SK-N-SH treated with all-trans-retinoic acid at 6 μM for 48 hours (cell line): ENCODE results near the gene ACO1.

ENCODE experiments used
- ATAC-seq: fragments of 200-7000 bp; cut with Tn5 transposase; 3 replicates; pipeline ENCODE4 v1.9.1; 2020; ENCODE audit warnings: mild to moderate bottlenecking, moderate library complexity
- ARNTL ChIP-seq: fragments of 450-650 bp; formaldehyde crosslinking; IDR thresholded peaks from 2 replicates; pipeline ENCODE4 v1.5.0; 2020; ENCODE audit warnings: low read depth, mild to moderate bottlenecking, moderate library complexity, borderline replicate concordance
- BACH2 ChIP-seq: fragments of 250-450 bp; sonication (Bioruptor Pico); IDR thresholded peaks from 2 replicates; pipeline ENCODE4 v1.9.0; 2021; ENCODE audit warnings: mild to moderate bottlenecking, borderline replicate concordance
- CSDC2 ChIP-seq: fragments of 250-450 bp; sonication (Bioruptor Pico); IDR thresholded peaks from 2 replicates; pipeline ENCODE4 v1.5.0; 2020; ENCODE audit warnings: mild to moderate bottlenecking, moderate library complexity
- CSRNP3 ChIP-seq: fragments of 250-450 bp; sonication (Bioruptor Pico); IDR thresholded peaks from 2 replicates; pipeline ENCODE4 v1.5.1; 2021; ENCODE audit warnings: mild to moderate bottlenecking, moderate library complexity
- ESRRG ChIP-seq: fragments of 250-450 bp; sonication (Bioruptor Pico); IDR thresholded peaks from 2 replicates; pipeline ENCODE4 v1.6.1; 2021; ENCODE audit warnings: mild to moderate bottlenecking
- GLIS3 ChIP-seq: fragments of 250-450 bp; sonication (Bioruptor Pico); IDR thresholded peaks from 2 replicates; pipeline ENCODE4 v1.5.0; 2020; ENCODE audit warnings: mild to moderate bottlenecking, moderate library complexity
- ISL1 ChIP-seq: fragments of 250-450 bp; sonication (Bioruptor Pico); IDR thresholded peaks from 2 replicates; pipeline ENCODE4 v2.1.2; 2022; ENCODE audit warnings: mild to moderate bottlenecking, moderate library complexity
- OSR1 ChIP-seq: fragments of 250-450 bp; sonication (Bioruptor Pico); IDR thresholded peaks from 2 replicates; pipeline ENCODE4 v1.8.0; 2022; ENCODE audit warnings: moderate library complexity, mild to moderate bottlenecking, inconsistent platforms
- POU6F1 ChIP-seq: fragments of 250-450 bp; sonication (Bioruptor Pico); IDR thresholded peaks from 2 replicates; pipeline ENCODE4 v1.8.0; 2021; ENCODE audit warnings: low read depth, mild to moderate bottlenecking, moderate library complexity, borderline replicate concordance
- PPARA ChIP-seq: fragments of 250-450 bp; sonication (Bioruptor Pico); IDR thresholded peaks from 2 replicates; pipeline ENCODE4 v1.5.0; 2020; ENCODE audit warnings: mild to moderate bottlenecking, borderline replicate concordance
- RARB ChIP-seq: fragments of 250-450 bp; sonication (Bioruptor Pico); IDR thresholded peaks from 2 replicates; pipeline ENCODE4 v1.8.0; 2021; ENCODE audit warnings: mild to moderate bottlenecking, moderate library complexity
- SNAI2 ChIP-seq: fragments of 250-450 bp; sonication (Bioruptor Pico); IDR thresholded peaks from 2 replicates; pipeline ENCODE4 v1.5.0; 2020; ENCODE audit warnings: mild to moderate bottlenecking, moderate library complexity
- TCF4 ChIP-seq: fragments of 250-450 bp; sonication (Bioruptor Pico); IDR thresholded peaks from 2 replicates; pipeline ENCODE4 v1.8.0; 2021; ENCODE audit warnings: mild to moderate bottlenecking, moderate library complexity, borderline replicate concordance
- TOX ChIP-seq: fragments of 250-450 bp; sonication (Bioruptor Pico); IDR thresholded peaks from 2 replicates; pipeline ENCODE4 v1.8.0; 2021; ENCODE audit warnings: mild to moderate bottlenecking, moderate library complexity, borderline replicate concordance
- ZC3H10 ChIP-seq: fragments of 250-450 bp; sonication (Bioruptor Pico); IDR thresholded peaks from 2 replicates; pipeline ENCODE4 v1.5.1; 2021; ENCODE audit warnings: mild to moderate bottlenecking, moderate library complexity
- ZFP3 ChIP-seq: fragments of 250-450 bp; sonication (Bioruptor Pico); IDR thresholded peaks from 2 replicates; pipeline ENCODE4 v1.5.0; 2020; ENCODE audit warnings: mild to moderate bottlenecking, moderate library complexity
- ZFP30 ChIP-seq: fragments of 450-650 bp; formaldehyde crosslinking; IDR thresholded peaks from 2 replicates; pipeline ENCODE4 v1.5.0; 2022; ENCODE audit warnings: mild to moderate bottlenecking, moderate library complexity
- ZNF565 ChIP-seq: fragments of 450-650 bp; formaldehyde crosslinking; conservative IDR thresholded peaks from 2 replicates; pipeline ENCODE4 v1.5.0; 2020; ENCODE audit warnings: low read depth, mild to moderate bottlenecking, moderate library complexity
- ZNF70 ChIP-seq: fragments of 450-650 bp; formaldehyde crosslinking; IDR thresholded peaks from 2 replicates; pipeline ENCODE4 v1.5.0; 2020; ENCODE audit warnings: mild to moderate bottlenecking, moderate library complexity
- ZNF8 ChIP-seq: fragments of 450-650 bp; formaldehyde crosslinking; IDR thresholded peaks from 2 replicates; pipeline ENCODE4 v1.5.0; 2020; ENCODE audit warnings: mild to moderate bottlenecking, moderate library complexity
- TF ChIP-seq, protein P1 (sequence below): fragments of 250-450 bp; sonication (Bioruptor Pico); IDR thresholded peaks from 2 replicates; pipeline ENCODE4 v1.5.0; 2020; ENCODE audit warnings: mild to moderate bottlenecking, moderate library complexity
- TF ChIP-seq, protein P2 (sequence below): fragments of 250-450 bp; sonication (Bioruptor Pico); IDR thresholded peaks from 2 replicates; pipeline ENCODE4 v1.5.1; 2020; ENCODE audit warnings: low read depth, mild to moderate bottlenecking, moderate library complexity
- TF ChIP-seq, protein P3 (sequence below): fragments of 250-450 bp; sonication (Bioruptor Pico); IDR thresholded peaks from 2 replicates; pipeline ENCODE4 v1.8.0; 2020; ENCODE audit warnings: mild to moderate bottlenecking, moderate library complexity, borderline replicate concordance

The ACO1 gene

DNA sequence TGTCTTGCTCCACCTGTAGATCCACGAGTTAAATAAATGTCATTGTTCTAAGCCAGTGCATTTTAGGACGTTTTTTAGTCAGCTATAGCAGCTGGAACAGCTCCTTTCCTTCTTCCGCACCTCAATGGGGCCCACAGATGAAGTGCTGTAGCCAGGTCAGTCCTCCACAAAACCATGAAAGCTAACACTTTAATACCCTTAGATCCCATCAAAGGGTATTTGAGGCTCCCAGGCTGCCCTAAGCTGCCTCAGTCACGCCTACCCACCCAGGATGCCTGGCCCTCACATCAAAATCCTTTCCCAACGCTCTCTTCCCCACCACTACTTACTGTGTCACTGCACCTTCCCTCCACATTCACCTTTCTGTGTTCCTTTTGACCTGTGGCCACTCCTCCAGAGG lies 44.1 kb upstream of the ACO1 start:
- TF ChIP-seq OSR1 (CRISPR knock-in tag) (no peak), PPARA (no peak), ZNF565 (CRISPR knock-in tag) (no peak), GLIS3 (no peak), SNAI2 (CRISPR knock-in tag) (no peak)
- TF ChIP-seq, protein P1, sequence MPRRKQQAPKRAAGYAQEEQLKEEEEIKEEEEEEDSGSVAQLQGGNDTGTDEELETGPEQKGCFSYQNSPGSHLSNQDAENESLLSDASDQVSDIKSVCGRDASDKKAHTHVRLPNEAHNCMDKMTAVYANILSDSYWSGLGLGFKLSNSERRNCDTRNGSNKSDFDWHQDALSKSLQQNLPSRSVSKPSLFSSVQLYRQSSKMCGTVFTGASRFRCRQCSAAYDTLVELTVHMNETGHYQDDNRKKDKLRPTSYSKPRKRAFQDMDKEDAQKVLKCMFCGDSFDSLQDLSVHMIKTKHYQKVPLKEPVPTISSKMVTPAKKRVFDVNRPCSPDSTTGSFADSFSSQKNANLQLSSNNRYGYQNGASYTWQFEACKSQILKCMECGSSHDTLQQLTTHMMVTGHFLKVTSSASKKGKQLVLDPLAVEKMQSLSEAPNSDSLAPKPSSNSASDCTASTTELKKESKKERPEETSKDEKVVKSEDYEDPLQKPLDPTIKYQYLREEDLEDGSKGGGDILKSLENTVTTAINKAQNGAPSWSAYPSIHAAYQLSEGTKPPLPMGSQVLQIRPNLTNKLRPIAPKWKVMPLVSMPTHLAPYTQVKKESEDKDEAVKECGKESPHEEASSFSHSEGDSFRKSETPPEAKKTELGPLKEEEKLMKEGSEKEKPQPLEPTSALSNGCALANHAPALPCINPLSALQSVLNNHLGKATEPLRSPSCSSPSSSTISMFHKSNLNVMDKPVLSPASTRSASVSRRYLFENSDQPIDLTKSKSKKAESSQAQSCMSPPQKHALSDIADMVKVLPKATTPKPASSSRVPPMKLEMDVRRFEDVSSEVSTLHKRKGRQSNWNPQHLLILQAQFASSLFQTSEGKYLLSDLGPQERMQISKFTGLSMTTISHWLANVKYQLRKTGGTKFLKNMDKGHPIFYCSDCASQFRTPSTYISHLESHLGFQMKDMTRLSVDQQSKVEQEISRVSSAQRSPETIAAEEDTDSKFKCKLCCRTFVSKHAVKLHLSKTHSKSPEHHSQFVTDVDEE (CRISPR knock-in tag) = no peak
- no peak for ATAC-seq

DNA sequence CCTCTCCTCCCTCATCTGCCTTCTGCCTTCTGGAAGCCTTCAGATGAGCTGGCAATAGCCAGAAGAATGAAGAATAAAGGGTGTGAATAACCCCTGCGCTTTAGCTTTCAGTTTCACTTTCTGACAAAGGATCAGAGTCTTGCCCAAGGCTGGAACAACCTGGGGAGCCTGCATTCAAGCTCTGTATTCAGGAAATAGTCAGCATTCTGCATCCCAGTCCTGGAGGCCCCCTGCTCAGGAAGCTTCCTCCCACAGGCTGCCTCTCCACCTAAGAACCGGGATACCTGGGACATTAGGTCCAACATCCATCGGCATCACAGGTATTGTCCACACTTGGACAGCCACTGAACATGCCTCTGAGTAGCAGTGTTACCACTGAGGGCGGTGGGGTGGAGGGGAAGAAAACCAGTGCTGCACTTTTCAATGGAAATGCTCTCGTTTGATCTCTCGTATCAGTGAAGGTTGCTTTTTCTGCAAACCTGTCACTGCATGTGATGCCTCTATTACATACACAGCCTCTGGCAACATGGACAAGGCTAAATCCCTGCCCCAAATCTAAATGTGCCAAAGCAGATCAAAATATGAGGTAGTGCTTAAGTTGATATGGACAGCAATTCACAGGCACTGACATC lies 39.8 kb upstream of the ACO1 start:
- TF ChIP-seq RARB (no peak), BACH2 (CRISPR knock-in tag) (no peak), ARNTL (no peak), POU6F1 (no peak), CSDC2 (CRISPR knock-in tag) (no peak), PPARA (no peak), ZC3H10 (CRISPR knock-in tag) (no peak), ZNF70 (CRISPR knock-in tag) (no peak), GLIS3 (no peak), CSRNP3 (CRISPR knock-in tag) (no peak), TOX (no peak), ZNF8 (CRISPR knock-in tag) (no peak), ZNF565 (CRISPR knock-in tag) (no peak), ZFP3 (CRISPR knock-in tag) (no peak), TCF4 (CRISPR knock-in tag) (no peak), ESRRG (CRISPR knock-in tag) (no peak), ISL1 (CRISPR knock-in tag) (no peak), OSR1 (CRISPR knock-in tag) (no peak)
- TF ChIP-seq, protein P1 (CRISPR knock-in tag) = no peak
- TF ChIP-seq, protein P2, sequence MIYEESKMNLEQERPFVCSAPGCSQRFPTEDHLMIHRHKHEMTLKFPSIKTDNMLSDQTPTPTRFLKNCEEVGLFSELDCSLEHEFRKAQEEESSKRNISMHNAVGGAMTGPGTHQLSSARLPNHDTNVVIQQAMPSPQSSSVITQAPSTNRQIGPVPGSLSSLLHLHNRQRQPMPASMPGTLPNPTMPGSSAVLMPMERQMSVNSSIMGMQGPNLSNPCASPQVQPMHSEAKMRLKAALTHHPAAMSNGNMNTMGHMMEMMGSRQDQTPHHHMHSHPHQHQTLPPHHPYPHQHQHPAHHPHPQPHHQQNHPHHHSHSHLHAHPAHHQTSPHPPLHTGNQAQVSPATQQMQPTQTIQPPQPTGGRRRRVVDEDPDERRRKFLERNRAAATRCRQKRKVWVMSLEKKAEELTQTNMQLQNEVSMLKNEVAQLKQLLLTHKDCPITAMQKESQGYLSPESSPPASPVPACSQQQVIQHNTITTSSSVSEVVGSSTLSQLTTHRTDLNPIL (CRISPR knock-in tag) = no peak
- peak; percentile 30 for ATAC-seq

- ATAC-seq = no peak
- no peak for TF ChIP-seq CSRNP3 (CRISPR knock-in tag)
- TF ChIP-seq, protein P3, sequence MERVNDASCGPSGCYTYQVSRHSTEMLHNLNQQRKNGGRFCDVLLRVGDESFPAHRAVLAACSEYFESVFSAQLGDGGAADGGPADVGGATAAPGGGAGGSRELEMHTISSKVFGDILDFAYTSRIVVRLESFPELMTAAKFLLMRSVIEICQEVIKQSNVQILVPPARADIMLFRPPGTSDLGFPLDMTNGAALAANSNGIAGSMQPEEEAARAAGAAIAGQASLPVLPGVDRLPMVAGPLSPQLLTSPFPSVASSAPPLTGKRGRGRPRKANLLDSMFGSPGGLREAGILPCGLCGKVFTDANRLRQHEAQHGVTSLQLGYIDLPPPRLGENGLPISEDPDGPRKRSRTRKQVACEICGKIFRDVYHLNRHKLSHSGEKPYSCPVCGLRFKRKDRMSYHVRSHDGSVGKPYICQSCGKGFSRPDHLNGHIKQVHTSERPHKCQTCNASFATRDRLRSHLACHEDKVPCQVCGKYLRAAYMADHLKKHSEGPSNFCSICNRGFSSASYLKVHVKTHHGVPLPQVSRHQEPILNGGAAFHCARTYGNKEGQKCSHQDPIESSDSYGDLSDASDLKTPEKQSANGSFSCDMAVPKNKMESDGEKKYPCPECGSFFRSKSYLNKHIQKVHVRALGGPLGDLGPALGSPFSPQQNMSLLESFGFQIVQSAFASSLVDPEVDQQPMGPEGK (CRISPR knock-in tag) = no peak
- no peak for TF ChIP-seq ZNF8 (CRISPR knock-in tag)
- TF ChIP-seq ISL1 (CRISPR knock-in tag) = no peak
- TF ChIP-seq ZNF70 (CRISPR knock-in tag) = no peak
- TF ChIP-seq, protein P2 (CRISPR knock-in tag) = no peak
- no peak for TF ChIP-seq TCF4 (CRISPR knock-in tag)
- TF ChIP-seq GLIS3 = no peak
- no peak for TF ChIP-seq BACH2 (CRISPR knock-in tag)
- TF ChIP-seq OSR1 (CRISPR knock-in tag) = no peak
- TF ChIP-seq ZFP30 (CRISPR knock-in tag) = no peak
- no peak for TF ChIP-seq ESRRG (CRISPR knock-in tag)
Observed at GRCh38 chr9:32345243-32345642, 39.2 kb upstream of the ACO1 start.
